ENCODE results near the gene EYS.

- TF ChIP-seq CTCF (IDR thresholded peaks at IDR 0.05): no peak
- no peak for TF ChIP-seq POLR2A (IDR thresholded peaks at IDR 0.05; ENCODE audit: low read depth)
Observed at GRCh38 chr6:64175296-64175695, 1531.7 kb downstream of the EYS start.
